Activated CD4-positive, alpha-beta memory T cell treated with anti-CD3 and anti-CD28 coated beads for 36 hours (primary cell): ENCODE measurements around the gene TTC28. TPM values are rescaled to one million over a fixed set of nuclear protein-coding genes. Genes with fewer than 3 reads are reported as not detected.
"Not testable (repeated sequence)": the region's sequence is repeated elsewhere in the genome, so short reads cannot be mapped to it uniquely, and the experiment has no call there.

ENCODE experiments used
- CTCF ChIA-PET: fragments of 350-600 bp; sonication (Branson Sonifier 250); formaldehyde crosslinking; loops from one replicate; lab custom pipeline; 2021; ENCODE audit warnings: antibody characterized with exemption, inconsistent platforms; lab: Charles Lee
- POLR2A ChIA-PET: fragments of 350-600 bp; sonication (Branson Sonifier 250); formaldehyde crosslinking; loops from one replicate; lab custom pipeline; 2021; ENCODE audit warnings: antibody characterized with exemption; lab: Charles Lee
- DNase-seq: peaks from one replicate; pipeline ENCODE4 v3.0.0-alpha.2; 2020
- H3K27ac Mint-ChIP-seq: one replicate; pipeline ENCODE4 v1.8.0; 2021; ENCODE audit warnings: mixed read lengths
- H3K27me3 Mint-ChIP-seq: one replicate; pipeline ENCODE4 v1.8.0; 2021; ENCODE audit warnings: mixed read lengths
- H3K36me3 Mint-ChIP-seq: one replicate; pipeline ENCODE4 v1.8.0; 2021; ENCODE audit warnings: mixed read lengths
- H3K4me1 Mint-ChIP-seq: one replicate; pipeline ENCODE4 v1.8.0; 2021; ENCODE audit warnings: low read depth, mixed read lengths
- H3K4me3 Mint-ChIP-seq: one replicate; pipeline ENCODE4 v1.8.0; 2021; ENCODE audit warnings: mild to moderate bottlenecking, mixed read lengths
- H3K9me3 Mint-ChIP-seq: one replicate; pipeline ENCODE4 v1.8.0; 2021; ENCODE audit warnings: mixed read lengths
- intact Hi-C: fragments of 100-400 bp; cut with micrococcal nuclease; formaldehyde crosslinking; loops from one replicate; pipeline ENCODE4 v1.15.1; 2023
- total RNA-seq, 2 experiments: library from RNA; stranded (reverse); gene quantifications; one replicate each; pipeline ENCODE4 v1.2.3, GENCODE V29; 2021

TTC28 gene
- total RNA-seq, 2 experiments from 2014 or later = 0.59 to 0.80 TPM

GRCh38 chr22:28463408-28463807 lies 216.2 kb downstream of the TTC28 start:
- POLR2A ChIA-PET = not testable (repeated sequence)

GRCh38 chr22:28462901-28463300 lies 216.7 kb downstream of the TTC28 start:
- intact Hi-C loops = no loop called here
- no peaks in the 10 kb centered on the region for H3K27me3 Mint-ChIP-seq
- ChIA-PET POLR2A (no interaction called here), CTCF (no interaction called here)
- H3K27ac Mint-ChIP-seq = no peak overlapping the region
- no peak for DNase-seq
- H3K9me3 Mint-ChIP-seq = no peaks in the 10 kb centered on the region
- no peaks in the 10 kb centered on the region for H3K4me1 Mint-ChIP-seq
- no peak overlapping the region for H3K4me3 Mint-ChIP-seq
- no peaks in the 10 kb centered on the region for H3K36me3 Mint-ChIP-seq

More at GRCh38 chr22:28463408-28463807, 216.2 kb downstream of the TTC28 start:
- H3K4me3 Mint-ChIP-seq, H3K9me3 Mint-ChIP-seq, intact Hi-C loops, DNase-seq, H3K36me3 Mint-ChIP-seq, CTCF ChIA-PET, H3K27ac Mint-ChIP-seq, H3K4me1 Mint-ChIP-seq, H3K27me3 Mint-ChIP-seq: not testable (repeated sequence)

GRCh38 chr22:28462041-28462440 lies 217.6 kb downstream of the TTC28 start:
- Mint-ChIP-seq H3K9me3 (no peaks in the 10 kb centered on the region), H3K27me3 (no peaks in the 10 kb centered on the region), H3K4me3 (no peak overlapping the region), H3K36me3 (no peaks in the 10 kb centered on the region), H3K4me1 (no peaks in the 10 kb centered on the region), H3K27ac (no peak overlapping the region)
- CTCF ChIA-PET = interaction anchor here (0.8 kb wide), 1 partner anchor 20 kb away, joined by 3 read pairs; no protein-coding TSS in a partner anchor
- POLR2A ChIA-PET = no interaction called here
- no peak for DNase-seq
- intact Hi-C loops = no loop called here

GRCh38 chr22:28454431-28455064 lies 225.1 kb downstream of the TTC28 start:
- H3K27me3 Mint-ChIP-seq = peaks cover 1% of the 10 kb centered on the region
- no peak overlapping the region for H3K4me3 Mint-ChIP-seq
- H3K4me1 Mint-ChIP-seq = no peaks in the 10 kb centered on the region
- intact Hi-C loops = no loop called here
- H3K9me3 Mint-ChIP-seq = no peaks in the 10 kb centered on the region
- DNase-seq = no peak
- ChIA-PET CTCF (no interaction called here), POLR2A (no interaction called here)
- H3K27ac Mint-ChIP-seq = no peak overlapping the region
- H3K36me3 Mint-ChIP-seq = no peaks in the 10 kb centered on the region

GRCh38 chr22:28450109-28450508 lies 229.5 kb downstream of the TTC28 start:
- no peak overlapping the region for H3K27ac Mint-ChIP-seq
- no peaks in the 10 kb centered on the region for H3K36me3 Mint-ChIP-seq
- ChIA-PET CTCF (no interaction called here), POLR2A (no interaction called here)
- no peaks in the 10 kb centered on the region for H3K4me1 Mint-ChIP-seq
- peaks cover 6% of the 10 kb centered on the region for H3K27me3 Mint-ChIP-seq
- H3K4me3 Mint-ChIP-seq = no peak overlapping the region
- H3K9me3 Mint-ChIP-seq = no peaks in the 10 kb centered on the region
- no peak for DNase-seq
- intact Hi-C loops = no loop called here

GRCh38 chr22:28449041-28449440 lies 230.6 kb downstream of the TTC28 start:
- POLR2A ChIA-PET = no interaction called here
- no peak for DNase-seq
- no peaks in the 10 kb centered on the region for H3K9me3 Mint-ChIP-seq
- H3K36me3 Mint-ChIP-seq = no peaks in the 10 kb centered on the region
- CTCF ChIA-PET = no interaction called here
- H3K4me1 Mint-ChIP-seq = no peaks in the 10 kb centered on the region
- intact Hi-C loops = no loop called here
- peaks cover 9% of the 10 kb centered on the region for H3K27me3 Mint-ChIP-seq
- H3K27ac Mint-ChIP-seq = no peak overlapping the region
- H3K4me3 Mint-ChIP-seq = no peak overlapping the region

GRCh38 chr22:28448625-28449024 lies 231.0 kb downstream of the TTC28 start:
- peaks cover under 1% of the 10 kb centered on the region for H3K4me1 Mint-ChIP-seq
- POLR2A ChIA-PET = no interaction called here
- no peak overlapping the region for H3K27ac Mint-ChIP-seq
- no peak overlapping the region for H3K4me3 Mint-ChIP-seq
- intact Hi-C loops = no loop called here
- no peaks in the 10 kb centered on the region for H3K9me3 Mint-ChIP-seq
- no peaks in the 10 kb centered on the region for H3K36me3 Mint-ChIP-seq
- H3K27me3 Mint-ChIP-seq = peaks cover 9% of the 10 kb centered on the region
- CTCF ChIA-PET = no interaction called here
- DNase-seq = no peak

GRCh38 chr22:28444659-28445058 lies 235.0 kb downstream of the TTC28 start:
- POLR2A ChIA-PET = no interaction called here
- intact Hi-C loops = loop anchor here (5.0 kb wide), 2 partner anchors 72 to 562 kb away; no protein-coding TSS in a partner anchor
- DNase-seq = no peak
- Mint-ChIP-seq H3K9me3 (no peaks in the 10 kb centered on the region), H3K4me1 (peaks cover 12% of the 10 kb centered on the region), H3K36me3 (no peaks in the 10 kb centered on the region), H3K27me3 (peaks cover 28% of the 10 kb centered on the region), H3K4me3 (no peak overlapping the region), H3K27ac (no peak overlapping the region)
- CTCF ChIA-PET = interaction anchor here (1.7 to 2.3 kb wide), 2 partner anchors 393 to 425 kb away, joined by 3 to 11 read pairs; no protein-coding TSS in a partner anchor

- peaks cover 26% of the 10 kb centered on the region for H3K27me3 Mint-ChIP-seq
Measured at GRCh38 chr22:28443526-28443876, 236.1 kb downstream of the TTC28 start.

GRCh38 chr22:28442711-28443525 lies 236.7 kb downstream of the TTC28 start:
- CTCF ChIA-PET = interaction anchor here (0.9 to 2.5 kb wide), 13 partner anchors 9 to 427 kb away, joined by 3 to 16 read pairs (median 4); no protein-coding TSS in a partner anchor
- Mint-ChIP-seq H3K9me3 (no peaks in the 10 kb centered on the region), H3K4me3 (peak overlapping the region; percentile 72), H3K27ac (no peak overlapping the region), H3K4me1 (peaks cover 12% of the 10 kb centered on the region), H3K27me3 (peaks cover 25% of the 10 kb centered on the region), H3K36me3 (no peaks in the 10 kb centered on the region)
- peak; percentile 24 for DNase-seq
- POLR2A ChIA-PET = interaction anchor here (1.3 kb wide), 1 partner anchor 190 kb away, joined by 3 read pairs; no protein-coding TSS in a partner anchor
- intact Hi-C loops = loop anchor here (5.0 kb wide), 2 partner anchors 71 to 561 kb away; no protein-coding TSS in a partner anchor

More at GRCh38 chr22:28443526-28443876, 236.1 kb downstream of the TTC28 start:
- peaks cover 12% of the 10 kb centered on the region for H3K4me1 Mint-ChIP-seq
- ChIA-PET POLR2A (interaction anchor here (1.3 kb wide), 1 partner anchor 191 kb away, joined by 3 read pairs; no protein-coding TSS in a partner anchor), CTCF (interaction anchor here (1.2 to 2.5 kb wide), 5 partner anchors 9 to 424 kb away, joined by 3 to 16 read pairs (median 3); no protein-coding TSS in a partner anchor)
- no peaks in the 10 kb centered on the region for H3K36me3 Mint-ChIP-seq
- H3K4me3 Mint-ChIP-seq = peak overlapping the region; percentile 72
- peak; percentile 23 for DNase-seq
- no peaks in the 10 kb centered on the region for H3K9me3 Mint-ChIP-seq
- intact Hi-C loops = loop anchor here (5.0 kb wide), 2 partner anchors 71 to 561 kb away; no protein-coding TSS in a partner anchor
- no peak overlapping the region for H3K27ac Mint-ChIP-seq

- H3K27me3 Mint-ChIP-seq = peaks cover 27% of the 10 kb centered on the region
- CTCF ChIA-PET = interaction anchor here (0.9 to 2.5 kb wide), 12 partner anchors 8 to 427 kb away, joined by 3 to 16 read pairs (median 4); no protein-coding TSS in a partner anchor
Measured at GRCh38 chr22:28442264-28442710, 237.4 kb downstream of the TTC28 start.

More at GRCh38 chr22:28442264-28442710, 237.4 kb downstream of the TTC28 start:
- peaks cover 12% of the 10 kb centered on the region for H3K4me1 Mint-ChIP-seq
- intact Hi-C loops = loop anchor here (5.0 kb wide), 2 partner anchors 70 to 560 kb away; no protein-coding TSS in a partner anchor
- H3K9me3 Mint-ChIP-seq = no peaks in the 10 kb centered on the region
- peak overlapping the region; percentile 72 for H3K4me3 Mint-ChIP-seq
- POLR2A ChIA-PET = interaction anchor here (1.3 kb wide), 1 partner anchor 189 kb away, joined by 3 read pairs; no protein-coding TSS in a partner anchor
- H3K27ac Mint-ChIP-seq = no peak overlapping the region
- DNase-seq = peak; percentile 82
- H3K36me3 Mint-ChIP-seq = no peaks in the 10 kb centered on the region
